ENCODE results near the gene LILRA5. TPM values are rescaled to one million over a fixed set of nuclear protein-coding genes. Genes with fewer than 3 reads are reported as not detected.

The LILRA5 gene
- polyA plus RNA-seq, 1 donor from 2014 or later, result not detected

DNA sequence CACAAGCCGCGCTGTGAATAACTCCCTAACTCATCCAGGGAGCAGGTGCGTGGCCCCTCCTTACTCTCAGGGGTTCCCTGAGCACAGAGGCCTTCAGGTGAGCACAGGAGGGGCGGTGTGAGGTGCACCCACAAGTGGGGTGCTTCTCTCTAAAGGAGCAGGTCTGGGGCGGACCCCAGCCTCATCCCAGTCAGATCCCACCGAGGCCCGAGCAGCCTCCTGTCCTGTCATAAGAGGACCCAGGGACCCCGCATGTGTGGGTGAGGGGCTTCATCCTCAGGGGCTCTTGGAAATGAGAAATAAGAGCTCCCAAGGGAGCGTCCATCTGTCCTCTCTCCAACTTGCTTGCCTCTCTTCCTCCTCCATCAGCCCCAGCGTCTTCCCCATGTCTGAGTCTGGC lies 3.0 kb upstream of the LILRA5 start:
- Histone ChIP-seq H4K20me1 (ENCODE audit: insufficient read depth) (no peaks in the 10 kb centered on the region), H3K9me3 (ENCODE audit: low read length) (no peaks in the 10 kb centered on the region), H3F3A (ENCODE audit: insufficient read depth, low read length, poor library complexity, severe bottlenecking) (no peaks in the 10 kb centered on the region), H3K4me2 (ENCODE audit: low read length) (no peak overlapping the region), H3K9ac (ENCODE audit: low read length) (no peak overlapping the region), H3K27me3 (ENCODE audit: insufficient read depth, low read depth, low read length) (no peaks in the 10 kb centered on the region), H3K27ac (ENCODE audit: low read length) (no peak overlapping the region), H3K4me3 (ENCODE audit: low read length) (no peak overlapping the region), H3K79me2 (replicated peaks; ENCODE audit: insufficient read depth, low read length) (no peaks in the 10 kb centered on the region), H2AFZ (ENCODE audit: low read depth, low read length) (no peak overlapping the region), H3K36me3 (ENCODE audit: insufficient read depth, low read length) (no peaks in the 10 kb centered on the region), H3K9me2 (ENCODE audit: insufficient read depth, low read length) (no peaks in the 10 kb centered on the region)
- no peak for TF ChIP-seq POLR2AphosphoS5 (IDR thresholded peaks at IDR 0.05)
- TF ChIP-seq, protein P1, sequence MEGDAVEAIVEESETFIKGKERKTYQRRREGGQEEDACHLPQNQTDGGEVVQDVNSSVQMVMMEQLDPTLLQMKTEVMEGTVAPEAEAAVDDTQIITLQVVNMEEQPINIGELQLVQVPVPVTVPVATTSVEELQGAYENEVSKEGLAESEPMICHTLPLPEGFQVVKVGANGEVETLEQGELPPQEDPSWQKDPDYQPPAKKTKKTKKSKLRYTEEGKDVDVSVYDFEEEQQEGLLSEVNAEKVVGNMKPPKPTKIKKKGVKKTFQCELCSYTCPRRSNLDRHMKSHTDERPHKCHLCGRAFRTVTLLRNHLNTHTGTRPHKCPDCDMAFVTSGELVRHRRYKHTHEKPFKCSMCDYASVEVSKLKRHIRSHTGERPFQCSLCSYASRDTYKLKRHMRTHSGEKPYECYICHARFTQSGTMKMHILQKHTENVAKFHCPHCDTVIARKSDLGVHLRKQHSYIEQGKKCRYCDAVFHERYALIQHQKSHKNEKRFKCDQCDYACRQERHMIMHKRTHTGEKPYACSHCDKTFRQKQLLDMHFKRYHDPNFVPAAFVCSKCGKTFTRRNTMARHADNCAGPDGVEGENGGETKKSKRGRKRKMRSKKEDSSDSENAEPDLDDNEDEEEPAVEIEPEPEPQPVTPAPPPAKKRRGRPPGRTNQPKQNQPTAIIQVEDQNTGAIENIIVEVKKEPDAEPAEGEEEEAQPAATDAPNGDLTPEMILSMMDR (IDR thresholded peaks at IDR 0.05; ENCODE audit: poor library complexity, severe bottlenecking), result no peak
- TF ChIP-seq TAF1 (IDR thresholded peaks at IDR 0.05; ENCODE audit: low read depth), result no peak
- no peak for TF ChIP-seq EZH2 (IDR thresholded peaks at IDR 0.05; ENCODE audit: borderline replicate concordance, insufficient read depth, low read length, poor library complexity, severe bottlenecking)
- TF ChIP-seq, protein P2, sequence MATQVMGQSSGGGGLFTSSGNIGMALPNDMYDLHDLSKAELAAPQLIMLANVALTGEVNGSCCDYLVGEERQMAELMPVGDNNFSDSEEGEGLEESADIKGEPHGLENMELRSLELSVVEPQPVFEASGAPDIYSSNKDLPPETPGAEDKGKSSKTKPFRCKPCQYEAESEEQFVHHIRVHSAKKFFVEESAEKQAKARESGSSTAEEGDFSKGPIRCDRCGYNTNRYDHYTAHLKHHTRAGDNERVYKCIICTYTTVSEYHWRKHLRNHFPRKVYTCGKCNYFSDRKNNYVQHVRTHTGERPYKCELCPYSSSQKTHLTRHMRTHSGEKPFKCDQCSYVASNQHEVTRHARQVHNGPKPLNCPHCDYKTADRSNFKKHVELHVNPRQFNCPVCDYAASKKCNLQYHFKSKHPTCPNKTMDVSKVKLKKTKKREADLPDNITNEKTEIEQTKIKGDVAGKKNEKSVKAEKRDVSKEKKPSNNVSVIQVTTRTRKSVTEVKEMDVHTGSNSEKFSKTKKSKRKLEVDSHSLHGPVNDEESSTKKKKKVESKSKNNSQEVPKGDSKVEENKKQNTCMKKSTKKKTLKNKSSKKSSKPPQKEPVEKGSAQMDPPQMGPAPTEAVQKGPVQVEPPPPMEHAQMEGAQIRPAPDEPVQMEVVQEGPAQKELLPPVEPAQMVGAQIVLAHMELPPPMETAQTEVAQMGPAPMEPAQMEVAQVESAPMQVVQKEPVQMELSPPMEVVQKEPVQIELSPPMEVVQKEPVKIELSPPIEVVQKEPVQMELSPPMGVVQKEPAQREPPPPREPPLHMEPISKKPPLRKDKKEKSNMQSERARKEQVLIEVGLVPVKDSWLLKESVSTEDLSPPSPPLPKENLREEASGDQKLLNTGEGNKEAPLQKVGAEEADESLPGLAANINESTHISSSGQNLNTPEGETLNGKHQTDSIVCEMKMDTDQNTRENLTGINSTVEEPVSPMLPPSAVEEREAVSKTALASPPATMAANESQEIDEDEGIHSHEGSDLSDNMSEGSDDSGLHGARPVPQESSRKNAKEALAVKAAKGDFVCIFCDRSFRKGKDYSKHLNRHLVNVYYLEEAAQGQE (IDR thresholded peaks at IDR 0.05; ENCODE audit: borderline replicate concordance), result no peak
- TF ChIP-seq RAD21 (conservative IDR thresholded peaks at IDR 0.05), result no peak
- TF ChIP-seq EP300 (conservative IDR thresholded peaks at IDR 0.05; ENCODE audit: poor library complexity, severe bottlenecking), result no peak
- no peak for TF ChIP-seq MXI1 (conservative IDR thresholded peaks at IDR 0.05; ENCODE audit: poor library complexity, severe bottlenecking)

DNA sequence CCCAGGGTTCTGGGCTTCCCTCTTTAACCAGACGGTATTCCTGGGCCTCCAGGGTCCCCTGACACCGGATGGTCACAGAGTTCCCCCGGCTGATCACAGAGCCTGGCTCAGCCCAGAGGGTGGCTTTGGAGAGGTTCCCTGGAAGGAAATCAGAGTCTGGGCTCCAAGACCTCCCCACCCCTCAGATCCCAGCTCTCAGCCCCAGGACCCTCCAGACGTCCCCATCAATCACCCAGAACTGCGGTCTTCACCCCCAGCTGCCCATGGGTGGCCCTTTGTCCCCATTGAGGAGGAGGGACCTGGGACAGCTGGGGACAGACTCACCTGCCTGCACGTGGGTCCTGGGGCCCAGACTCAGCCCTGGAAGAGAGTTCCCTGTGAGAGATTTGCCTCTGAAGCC lies 955 bp downstream of the LILRA5 start:
- no peaks in the 10 kb centered on the region for H4K20me1 ChIP-seq (ENCODE audit: insufficient read depth)
- no peaks in the 10 kb centered on the region for H3F3A ChIP-seq (ENCODE audit: insufficient read depth, low read length, poor library complexity, severe bottlenecking)
- no peak overlapping the region for H2AFZ ChIP-seq (ENCODE audit: low read depth, low read length)
- no peak overlapping the region for H3K4me3 ChIP-seq (ENCODE audit: low read length)
- H3K27me3 ChIP-seq (ENCODE audit: insufficient read depth, low read depth, low read length), result no peaks in the 10 kb centered on the region
- TF ChIP-seq, protein P1 (IDR thresholded peaks at IDR 0.05; ENCODE audit: poor library complexity, severe bottlenecking), result no peak
- no peak overlapping the region for H3K27ac ChIP-seq (ENCODE audit: low read length)
- no peaks in the 10 kb centered on the region for H3K9me2 ChIP-seq (ENCODE audit: insufficient read depth, low read length)
- H3K9me3 ChIP-seq (ENCODE audit: low read length), result no peaks in the 10 kb centered on the region
- no peaks in the 10 kb centered on the region for H3K79me2 ChIP-seq (replicated peaks; ENCODE audit: insufficient read depth, low read length)
- H3K9ac ChIP-seq (ENCODE audit: low read length), result no peak overlapping the region
- H3K36me3 ChIP-seq (ENCODE audit: insufficient read depth, low read length), result no peaks in the 10 kb centered on the region
- H3K4me2 ChIP-seq (ENCODE audit: low read length), result no peak overlapping the region
